ENCODE results near the gene MLLT1.

- TF ChIP-seq CTCF (IDR thresholded peaks at IDR 0.05), result no peak
- no peak for TF ChIP-seq POLR2A (IDR thresholded peaks at IDR 0.05)
- peak in 1 of 2 donors; percentile 50 for TF ChIP-seq POLR2AphosphoS5 (IDR thresholded peaks at IDR 0.05; ENCODE audit: insufficient read depth in 1 of 2, low read depth in 1 of 2)
Measured at GRCh38 chr19:6232601-6233055, 47.1 kb downstream of the MLLT1 start.

Measured in vagina (tissue), 2 donors.